HepG2 (cell line): ENCODE data around the gene SEC24B.

Source experiments
- ARNT2 ChIP-seq: sonication (generic); formaldehyde crosslinking; IDR thresholded peaks from 2 replicates; pipeline ENCODE4 v1.8.0; 2022; ENCODE audit warnings: mild to moderate bottlenecking, low read depth, missing genetic modification reagents, moderate library complexity
- CTCF ChIP-seq: sonication (generic); formaldehyde crosslinking; IDR thresholded peaks from 2 replicates; pipeline ENCODE4 v1.5.0; 2020; ENCODE audit warnings: mild to moderate bottlenecking, missing genetic modification reagents, moderate library complexity
- E2F1 ChIP-seq: sonication (generic); formaldehyde crosslinking; IDR thresholded peaks from 2 replicates; pipeline ENCODE4 v1.5.0; 2020; ENCODE audit warnings: missing genetic modification reagents
- ELK4 ChIP-seq: sonication (generic); formaldehyde crosslinking; IDR thresholded peaks from 2 replicates; pipeline ENCODE4 v1.9.0; 2021; ENCODE audit warnings: missing genetic modification reagents, borderline replicate concordance
- MYC ChIP-seq: sonication (generic); formaldehyde crosslinking; IDR thresholded peaks from 2 replicates; pipeline ENCODE4 v1.9.0; 2021; ENCODE audit warnings: missing genetic modification reagents, borderline replicate concordance
- NR2F1 ChIP-seq, 2 experiments: fragments of 450-650 bp in 1 of 2; formaldehyde crosslinking in 1 of 2; IDR thresholded peaks; 2 replicates each; pipeline versions ENCODE4 v1.5.0 to v1.6.1; 2016 to 2020; ENCODE audit warnings: mild to moderate bottlenecking in 1 of 2, missing compliant biosample characterization in 1 of 2, missing genetic modification reagents in 1 of 2, moderate library complexity in 1 of 2
- SMAD3 ChIP-seq: sonication (generic); formaldehyde crosslinking; IDR thresholded peaks from 2 replicates; pipeline ENCODE4 v1.4.0; 2020; ENCODE audit warnings: missing genetic modification reagents
- SP1 ChIP-seq, 2 experiments: fragments of 450-650 bp in 1 of 2; sonication (generic) in 1 of 2; formaldehyde crosslinking in 1 of 2; IDR thresholded peaks; 2 replicates each; pipeline versions ENCODE4 v1.4.0 to v1.6.1; 2016 to 2020; ENCODE audit warnings: missing genetic modification reagents in 1 of 2
- ZBTB14 ChIP-seq: sonication (generic); formaldehyde crosslinking; IDR thresholded peaks from 2 replicates; pipeline ENCODE4 v1.4.0; 2020; ENCODE audit warnings: missing genetic modification reagents
- ZBTB34 ChIP-seq: sonication (generic); formaldehyde crosslinking; IDR thresholded peaks from 2 replicates; pipeline ENCODE4 v1.8.0; 2022; ENCODE audit warnings: mild to moderate bottlenecking, missing genetic modification reagents
- ZFP1 ChIP-seq: IDR thresholded peaks from 2 replicates; pipeline ENCODE4 v1.6.1; 2016
- ZNF292 ChIP-seq: sonication (generic); formaldehyde crosslinking; IDR thresholded peaks from 2 replicates; pipeline ENCODE4 v1.8.1; 2022; ENCODE audit warnings: mild to moderate bottlenecking, low read depth, missing genetic modification reagents, borderline replicate concordance
- ZNF780A ChIP-seq: sonication (generic); formaldehyde crosslinking; IDR thresholded peaks from 2 replicates; pipeline ENCODE4 v1.8.0; 2022; ENCODE audit warnings: mild to moderate bottlenecking, missing genetic modification reagents, moderate library complexity
- ZNF792 ChIP-seq: IDR thresholded peaks from 2 replicates; pipeline ENCODE4 v1.6.1; 2016

GRCh38 chr4:109572154-109572553 lies 138.5 kb downstream of the SEC24B start:
- no peak for TF ChIP-seq ARNT2 (CRISPR knock-in tag)
- TF ChIP-seq ELK4 (CRISPR knock-in tag): no peak
- no peak for TF ChIP-seq ZBTB14 (CRISPR knock-in tag)
- TF ChIP-seq CTCF (CRISPR knock-in tag): no peak
- TF ChIP-seq ZNF780A (CRISPR knock-in tag): no peak
- TF ChIP-seq SP1 (IDR thresholded peaks at IDR 0.05): no peak
- no peak for TF ChIP-seq SP1 (CRISPR knock-in tag; IDR thresholded peaks at IDR 0.05)
- no peak for TF ChIP-seq ZFP1 (CRISPR knock-in tag)
- no peak for TF ChIP-seq NR2F1 (CRISPR knock-in tag; IDR thresholded peaks at IDR 0.05)
- no peak for TF ChIP-seq ZNF292
- no peak for TF ChIP-seq SMAD3 (CRISPR knock-in tag)
- TF ChIP-seq ZBTB34 (CRISPR knock-in tag): no peak
- TF ChIP-seq MYC (CRISPR knock-in tag): no peak
- TF ChIP-seq ZNF792 (CRISPR knock-in tag): no peak
- TF ChIP-seq E2F1 (CRISPR knock-in tag): no peak
